BJ (cell line): Measurements from ENCODE around the gene ZNRF4. TPM values are rescaled to one million over a fixed set of nuclear protein-coding genes. Genes with fewer than 3 reads are reported as not detected.

ENCODE experiments used
- CTCF ChIA-PET: fragments of 350-600 bp; formaldehyde crosslinking; extraction: SDS; loops from one replicate; lab custom pipeline; 2021; ENCODE audit warnings: antibody characterized with exemption, inconsistent platforms; lab: Yijun Ruan, JAX
- POLR2A ChIA-PET: fragments of 300-600 bp; sonication (Branson Sonifier 250); formaldehyde crosslinking; extraction: SDS; loops from one replicate; lab custom pipeline; 2021; ENCODE audit warnings: antibody characterized with exemption; lab: Charles Lee
- DNase-seq: peaks from one replicate; pipeline ENCODE4 v3.0.0-alpha.2; 2011; ENCODE audit warnings: low read depth
- H3K27me3 ChIP-seq: 2 replicates; pipeline ENCODE4 v1.6.0; 2011; ENCODE audit warnings: low read length; ENCODE audit not compliant: control insufficient read depth, insufficient read depth
- H3K36me3 ChIP-seq: 2 replicates; pipeline ENCODE4 v1.5.1; 2011; ENCODE audit warnings: low read length; ENCODE audit not compliant: control insufficient read depth, insufficient read depth
- H3K4me3 ChIP-seq: 2 replicates; pipeline ENCODE4 v1.5.1; 2011; ENCODE audit warnings: low read depth, mild to moderate bottlenecking, control low read depth, low read length
- CTCF ChIP-seq: IDR thresholded peaks from 2 replicates; pipeline ENCODE4 v1.5.1; 2011; ENCODE audit warnings: low read depth, mild to moderate bottlenecking, control low read depth, inconsistent platforms, low read length, moderate library complexity; ENCODE audit not compliant: insufficient read depth
- polyA plus RNA-seq: library from polyadenylated mRNA; depleted of rRNA; stranded (reverse); fragments of >200 nt; gene quantifications from 2 replicates; pipeline ENCODE4 v1.2.3, GENCODE V29; 2011

The ZNRF4 gene
- polyA plus RNA-seq, 1 experiment = not detected

GRCh38 chr19:5418677-5419076, 36.5 kb upstream of the ZNRF4 start:
- DNase-seq = no peak
- ChIA-PET CTCF (no interaction called here), POLR2A (no interaction called here)
- no peaks in the 10 kb centered on the region for H3K36me3 ChIP-seq
- H3K27me3 ChIP-seq = peaks cover 16% of the 10 kb centered on the region
- no peak overlapping the region for H3K4me3 ChIP-seq
- TF ChIP-seq CTCF = no peak

- TF ChIP-seq CTCF = no peak
- ChIA-PET CTCF (no interaction called here), POLR2A (no interaction called here)
- no peak for DNase-seq
- Histone ChIP-seq H3K4me3 (no peak overlapping the region), H3K27me3 (peaks cover 19% of the 10 kb centered on the region), H3K36me3 (no peaks in the 10 kb centered on the region)
Observed at GRCh38 chr19:5420953-5421352, 34.3 kb upstream of the ZNRF4 start.

GRCh38 chr19:5423567-5424125, 31.6 kb upstream of the ZNRF4 start:
- TF ChIP-seq CTCF = no peak
- ChIA-PET CTCF (no interaction called here), POLR2A (no interaction called here)
- H3K36me3 ChIP-seq = no peaks in the 10 kb centered on the region
- no peak for DNase-seq
- peaks cover 14% of the 10 kb centered on the region for H3K27me3 ChIP-seq
- no peak overlapping the region for H3K4me3 ChIP-seq

GRCh38 chr19:5424192-5424973, 30.8 kb upstream of the ZNRF4 start:
- POLR2A ChIA-PET = no interaction called here
- CTCF ChIA-PET = interaction anchor here (1.3 kb wide), 1 partner anchor 22 kb away, joined by 3 read pairs; no protein-coding TSS in a partner anchor
- TF ChIP-seq CTCF = no peak
- DNase-seq = no peak
- H3K27me3 ChIP-seq = peaks cover 12% of the 10 kb centered on the region
- no peak overlapping the region for H3K4me3 ChIP-seq
- no peaks in the 10 kb centered on the region for H3K36me3 ChIP-seq

- Histone ChIP-seq H3K27me3 (peaks cover 12% of the 10 kb centered on the region), H3K36me3 (no peaks in the 10 kb centered on the region), H3K4me3 (no peak overlapping the region)
- POLR2A ChIA-PET = interaction anchor here (0.6 kb wide), 1 partner anchor 903 kb away, joined by 3 read pairs; no protein-coding TSS in a partner anchor
- TF ChIP-seq CTCF = no peak
- CTCF ChIA-PET = interaction anchor here (1.3 kb wide), 1 partner anchor 23 kb away, joined by 3 read pairs; no protein-coding TSS in a partner anchor
- DNase-seq = no peak
Observed at GRCh38 chr19:5425260-5425659, 30.0 kb upstream of the ZNRF4 start.
